Liver (tissue), 9 donors: Measurements from ENCODE around the gene JDP2. TPM values are rescaled to one million over a fixed set of nuclear protein-coding genes. Genes with fewer than 3 reads are reported as not detected.

ENCODE experiments used
- DNase-seq: peaks from one replicate; pipeline ENCODE4 v3.0.0-alpha.2; 2017; ENCODE audit warnings: low spot score
- H3K27ac ChIP-seq, 2 donors: one replicate each; pipeline ENCODE4 v1.7.0; 2013; ENCODE audit warnings: inconsistent platforms in 2 of 2, low read length in 2 of 2, control low read depth in 1 of 2, low read depth in 1 of 2, mild to moderate bottlenecking in 1 of 2
- H3K27me3 ChIP-seq, 4 donors: one replicate each; pipeline versions ENCODE4 v1.6.1 to v1.7.0; 2013; ENCODE audit warnings: low read length in 3 of 4, inconsistent platforms in 1 of 4, mild to moderate bottlenecking in 1 of 4, moderate library complexity in 1 of 4; ENCODE audit not compliant: control insufficient read depth in 4 of 4, insufficient read depth in 4 of 4
- H3K36me3 ChIP-seq, 4 donors: one replicate each; pipeline versions ENCODE4 v1.6.1 to v1.7.0; 2013; ENCODE audit warnings: low read length in 3 of 4, mild to moderate bottlenecking in 3 of 4, low read depth in 1 of 4, moderate library complexity in 1 of 4; ENCODE audit not compliant: control insufficient read depth in 4 of 4, insufficient read depth in 3 of 4
- H3K4me1 ChIP-seq, 4 donors: one replicate each; pipeline versions ENCODE4 v1.6.1 to v1.7.0; 2013; ENCODE audit warnings: low read length in 3 of 4, mild to moderate bottlenecking in 3 of 4, moderate library complexity in 1 of 4; ENCODE audit not compliant: control insufficient read depth in 4 of 4, insufficient read depth in 4 of 4
- H3K4me3 ChIP-seq, 3 donors: one replicate each; pipeline versions ENCODE4 v1.6.1 to v1.7.0; 2013; ENCODE audit warnings: low read length in 3 of 3, control low read depth in 1 of 3, low read depth in 1 of 3, mild to moderate bottlenecking in 1 of 3
- H3K9ac ChIP-seq, 2 donors: one replicate each; pipeline ENCODE4 v1.7.0; 2013; ENCODE audit warnings: low read length in 2 of 2, mild to moderate bottlenecking in 2 of 2, moderate library complexity in 2 of 2, control low read depth in 1 of 2, low read depth in 1 of 2
- H3K9me3 ChIP-seq, 4 donors: one replicate each; pipeline versions ENCODE4 v1.6.1 to v1.7.0; 2013; ENCODE audit warnings: low read length in 3 of 4; ENCODE audit not compliant: control insufficient read depth in 4 of 4
- ATF3 ChIP-seq: IDR thresholded peaks from 2 replicates; pipeline ENCODE4 v1.6.1; 2016; ENCODE audit warnings: antibody characterized with exemption
- CTCF ChIP-seq: fragments of 150-350 bp; IDR thresholded peaks from 2 replicates; pipeline ENCODE4 v1.5.1; 2017; ENCODE audit warnings: improper control_type of control experiment, low read depth, low read length; ENCODE audit not compliant: missing input control
- EGR1 ChIP-seq, 2 donors: IDR thresholded peaks; 2 replicates each; pipeline ENCODE4 v1.6.1; 2016 to 2018; ENCODE audit warnings: antibody characterized with exemption in 2 of 2, low read depth in 2 of 2
- FOXA1 ChIP-seq: IDR thresholded peaks from 2 replicates; pipeline ENCODE4 v1.6.1; 2016; ENCODE audit warnings: antibody characterized with exemption
- FOXA2 ChIP-seq: IDR thresholded peaks from 2 replicates; pipeline ENCODE4 v1.6.1; 2016; ENCODE audit warnings: antibody characterized with exemption
- GABPA ChIP-seq, 2 donors: IDR thresholded peaks in 1 of 2; conservative IDR thresholded peaks in 1 of 2; 2 replicates each; pipeline ENCODE4 v1.6.1; 2016; ENCODE audit warnings: antibody characterized with exemption in 2 of 2, mild to moderate bottlenecking in 1 of 2, moderate library complexity in 1 of 2
- HNF4A ChIP-seq, 2 donors: conservative IDR thresholded peaks; 2 replicates each; pipeline ENCODE4 v1.6.1; 2016; ENCODE audit warnings: antibody characterized with exemption in 2 of 2, mild to moderate bottlenecking in 2 of 2
- HNF4G ChIP-seq: IDR thresholded peaks from 2 replicates; pipeline ENCODE4 v1.6.1; 2016; ENCODE audit warnings: antibody characterized with exemption
- JUND ChIP-seq, 2 donors: IDR thresholded peaks; 2 replicates each; pipeline ENCODE4 v1.6.1; 2016; ENCODE audit warnings: antibody characterized with exemption in 2 of 2
- MAX ChIP-seq: IDR thresholded peaks from 2 replicates; pipeline ENCODE4 v1.6.1; 2016; ENCODE audit warnings: antibody characterized with exemption
- NR2F2 ChIP-seq: IDR thresholded peaks from 2 replicates; pipeline ENCODE4 v1.6.1; 2016; ENCODE audit warnings: antibody characterized with exemption
- RAD21 ChIP-seq, 2 donors: IDR thresholded peaks; 2 replicates each; pipeline ENCODE4 v1.6.1; 2016; ENCODE audit warnings: antibody characterized with exemption in 2 of 2, mild to moderate bottlenecking in 2 of 2
- REST ChIP-seq: IDR thresholded peaks from 2 replicates; pipeline ENCODE4 v1.6.1; 2016; ENCODE audit warnings: antibody characterized with exemption, mild to moderate bottlenecking
- RXRA ChIP-seq, 2 donors: IDR thresholded peaks; 2 replicates each; pipeline ENCODE4 v1.6.1; 2017 to 2018; ENCODE audit warnings: antibody characterized with exemption in 2 of 2, mild to moderate bottlenecking in 1 of 2
- SP1 ChIP-seq: IDR thresholded peaks from 2 replicates; pipeline ENCODE4 v1.6.1; 2018; ENCODE audit warnings: antibody characterized with exemption, mild to moderate bottlenecking
- TAF1 ChIP-seq: conservative IDR thresholded peaks from 2 replicates; pipeline ENCODE4 v1.6.1; 2016; ENCODE audit warnings: antibody characterized with exemption, mild to moderate bottlenecking
- YY1 ChIP-seq: IDR thresholded peaks from 2 replicates; pipeline ENCODE4 v1.6.1; 2016; ENCODE audit warnings: antibody characterized with exemption, mild to moderate bottlenecking
- ZBTB33 ChIP-seq: IDR thresholded peaks from 2 replicates; pipeline ENCODE4 v1.6.1; 2016; ENCODE audit warnings: antibody characterized with exemption
- WGBS: extraction: QIAGEN DNeasy Blood & Tissue Kit; methylation state at CpG from one replicate; pipeline ENCODE4 v1.1.7; 2013; 5-methylcytosine and 5-hydroxymethylcytosine counted together
- polyA plus RNA-seq, 2 donors: library from polyadenylated mRNA; stranded (reverse) in 1 of 2; unstranded in 1 of 2; fragments of 200-250 nt in 1 of 2; fragments of >200 nt in 1 of 2; fragmentation: Nextera tagmentation in 1 of 2; extraction: Ambion mirVana in 1 of 2; gene quantifications; one replicate each; pipeline versions ENCODE4 v1.2.1 to v1.2.3, GENCODE V29; 2013 to 2015
- total RNA-seq, 2 donors: library from RNA; depleted of rRNA; stranded (reverse); fragments of >200 nt; gene quantifications; one replicate each; pipeline ENCODE4 v1.2.3, GENCODE V29; 2014
- donor health status: healthy.
- donor health status: healthy.
- donor health status: healthy.
- donor health status: healthy.
- donor health status: healthy.

The JDP2 gene
- total and polyA plus RNA-seq, 4 donors = 2.4 to 14.6 (median 8.7) TPM

- Histone ChIP-seq H3K4me3 (peak overlapping the region in 1 of 3 donors; percentile 14), H3K9ac (peak overlapping the region in 1 of 2 donors; percentile 4)
- WGBS = 43% methylated on average over 9 of the region's 9 CpGs
Observed at GRCh38 chr14:75450381-75451276, 22.8 kb downstream of the JDP2 start.

More at GRCh38 chr14:75450381-75451276, 22.8 kb downstream of the JDP2 start:
- Histone ChIP-seq H3K27me3 (no peaks in the 10 kb centered on the region), H3K4me1 (peaks cover 26 to 68% (median 55%) of the 10 kb centered on the region in 4 donors), H3K9me3 (no peaks in the 10 kb centered on the region), H3K36me3 (no peaks in the 10 kb centered on the region), H3K27ac (peak overlapping the region; percentile 77 to 88)
- TF ChIP-seq HNF4G = peak; percentile 99
- peak; percentile 97 for TF ChIP-seq ATF3
- TF ChIP-seq YY1 = peak; percentile 91
- TF ChIP-seq FOXA1 = peak; percentile 98
- TF ChIP-seq JUND (IDR thresholded peaks at IDR 0.05) = peak; percentile 99
- peak; percentile 27 to 93 for TF ChIP-seq EGR1 (IDR thresholded peaks at IDR 0.05; ENCODE audit: low read depth in 2 of 2)
- TF ChIP-seq RAD21 (IDR thresholded peaks at IDR 0.05) = peak; percentile 62 to 64
- TF ChIP-seq RXRA (IDR thresholded peaks at IDR 0.05) = peak; percentile 99 to 100
- TF ChIP-seq REST = peak; percentile 84
- TF ChIP-seq NR2F2 = peak; percentile 90
- peak; percentile 94 for TF ChIP-seq ZBTB33
- no peak for TF ChIP-seq TAF1
- TF ChIP-seq HNF4A (conservative IDR thresholded peaks at IDR 0.05) = peak; percentile 100
- peak; percentile 100 for TF ChIP-seq SP1
- TF ChIP-seq GABPA (IDR thresholded peaks at IDR 0.05 in 1 of 2, conservative IDR thresholded peaks at IDR 0.05 in 1 of 2) = peak in 1 of 2 donors; percentile 70
- TF ChIP-seq CTCF = peak; percentile 16
- TF ChIP-seq FOXA2 = peak; percentile 96
- peak; percentile 98 for TF ChIP-seq MAX
- no peak for DNase-seq
